ENCODE measurements around the gene CEP350.

The CEP350 gene

DNA sequence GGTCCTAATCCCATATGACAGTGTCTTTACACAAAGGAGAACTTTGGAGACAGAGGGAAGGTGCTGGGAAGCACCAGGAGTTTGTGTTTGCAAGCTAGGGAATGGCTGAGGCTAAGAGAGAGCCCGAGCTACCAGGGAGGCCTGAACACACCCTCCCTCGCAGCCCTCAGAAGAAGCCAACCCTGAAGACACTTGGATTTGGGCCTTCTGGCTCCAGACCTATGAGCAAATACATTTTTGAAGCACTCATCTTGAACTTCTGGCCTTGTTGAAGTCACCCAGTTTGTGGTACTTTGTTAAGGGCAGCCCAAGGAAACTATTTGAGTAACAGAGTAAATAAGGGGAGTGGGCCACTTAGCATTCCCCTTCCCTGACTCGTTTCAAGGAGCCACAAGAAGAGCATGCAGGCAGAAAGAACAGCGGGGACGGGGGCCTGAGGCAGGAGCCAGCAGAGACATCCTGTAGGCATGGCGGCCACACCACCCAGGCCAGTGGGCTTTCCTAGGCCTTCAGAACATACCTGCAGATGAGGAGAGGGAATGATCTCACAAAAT lies 186.8 kb downstream of the CEP350 start:
- DNase-seq (ENCODE audit: extremely low spot score) = no peak
- TF ChIP-seq, protein P1, sequence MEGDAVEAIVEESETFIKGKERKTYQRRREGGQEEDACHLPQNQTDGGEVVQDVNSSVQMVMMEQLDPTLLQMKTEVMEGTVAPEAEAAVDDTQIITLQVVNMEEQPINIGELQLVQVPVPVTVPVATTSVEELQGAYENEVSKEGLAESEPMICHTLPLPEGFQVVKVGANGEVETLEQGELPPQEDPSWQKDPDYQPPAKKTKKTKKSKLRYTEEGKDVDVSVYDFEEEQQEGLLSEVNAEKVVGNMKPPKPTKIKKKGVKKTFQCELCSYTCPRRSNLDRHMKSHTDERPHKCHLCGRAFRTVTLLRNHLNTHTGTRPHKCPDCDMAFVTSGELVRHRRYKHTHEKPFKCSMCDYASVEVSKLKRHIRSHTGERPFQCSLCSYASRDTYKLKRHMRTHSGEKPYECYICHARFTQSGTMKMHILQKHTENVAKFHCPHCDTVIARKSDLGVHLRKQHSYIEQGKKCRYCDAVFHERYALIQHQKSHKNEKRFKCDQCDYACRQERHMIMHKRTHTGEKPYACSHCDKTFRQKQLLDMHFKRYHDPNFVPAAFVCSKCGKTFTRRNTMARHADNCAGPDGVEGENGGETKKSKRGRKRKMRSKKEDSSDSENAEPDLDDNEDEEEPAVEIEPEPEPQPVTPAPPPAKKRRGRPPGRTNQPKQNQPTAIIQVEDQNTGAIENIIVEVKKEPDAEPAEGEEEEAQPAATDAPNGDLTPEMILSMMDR (IDR thresholded peaks at IDR 0.05; ENCODE audit: control extremely low read depth, extremely low read depth, low read depth, missing control alignments) = no peak
- CTCF ChIA-PET = no interaction called here
- POLR2A ChIA-PET = no interaction called here

GRCh38 chr1:180143359-180143758 lies 188.7 kb downstream of the CEP350 start:
- ChIA-PET CTCF (interaction anchor here (1.1 to 1.5 kb wide), 2 partner anchors 16 to 328 kb away, joined by 3 to 4 read pairs; no protein-coding TSS in a partner anchor), POLR2A (no interaction called here)
- DNase-seq (ENCODE audit: extremely low spot score) = no peak
- TF ChIP-seq, protein P1 (IDR thresholded peaks at IDR 0.05; ENCODE audit: control extremely low read depth, extremely low read depth, low read depth, missing control alignments) = no peak

DNA sequence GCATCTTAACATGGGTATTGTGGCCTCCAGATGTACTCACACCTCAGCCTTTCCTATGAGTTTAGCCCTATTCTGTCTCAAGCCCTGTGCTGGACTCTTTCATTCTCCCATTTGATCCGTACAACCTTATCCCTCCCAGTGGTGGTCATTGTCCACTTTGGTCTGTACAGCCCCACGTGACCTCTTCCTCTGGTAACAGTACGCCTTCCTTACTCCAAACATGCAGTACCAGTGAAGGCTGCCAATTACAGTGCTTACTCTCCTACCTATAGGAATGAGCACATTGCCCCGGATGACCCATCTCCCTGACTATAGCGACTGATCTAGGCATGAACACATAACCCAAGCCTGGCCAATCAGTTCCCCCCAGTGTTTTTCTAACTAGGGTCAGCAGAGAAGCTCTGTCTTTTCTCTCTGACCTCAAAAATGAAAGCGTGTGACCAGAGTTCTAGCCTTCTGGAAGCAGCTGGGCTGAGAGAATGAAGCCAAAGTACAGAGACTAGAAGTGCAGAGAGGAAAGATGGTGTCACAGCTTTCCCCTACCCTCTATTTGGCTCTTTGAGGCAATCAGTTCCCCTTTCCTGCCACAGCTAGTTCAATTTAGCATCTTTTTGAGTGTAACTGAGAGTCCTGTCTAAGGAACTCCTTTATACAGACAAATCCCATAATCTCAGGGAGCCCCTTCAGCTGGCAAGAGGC lies 190.2 kb downstream of the CEP350 start:
- ChIA-PET CTCF (interaction anchor here (0.8 to 1.6 kb wide), 9 partner anchors 10 to 330 kb away, joined by 3 to 5 read pairs (median 4); partner anchors contain the start of gene QSOX1), POLR2A (no interaction called here)
- TF ChIP-seq, protein P1 (IDR thresholded peaks at IDR 0.05; ENCODE audit: control extremely low read depth, extremely low read depth, low read depth, missing control alignments) = no peak

DNA sequence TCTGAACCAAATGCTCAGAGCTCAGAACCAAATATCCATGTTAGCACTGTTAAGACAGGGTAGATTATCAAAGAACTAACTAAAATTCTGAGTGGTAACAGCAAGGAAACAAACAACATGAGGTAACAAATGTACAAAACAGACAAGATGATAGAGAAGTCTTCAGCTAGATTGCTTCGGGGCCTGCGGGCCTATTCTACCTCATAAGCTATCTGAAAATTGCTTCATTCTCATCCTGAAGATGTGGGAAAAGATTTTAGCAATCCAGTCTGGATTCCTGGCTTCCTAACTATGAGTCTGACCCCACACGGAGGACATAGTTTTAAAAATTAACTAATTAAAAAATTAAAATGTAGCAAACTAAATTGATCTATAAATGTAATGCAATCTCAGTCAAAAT lies 190.8 kb downstream of the CEP350 start:
- TF ChIP-seq, protein P1 (IDR thresholded peaks at IDR 0.05; ENCODE audit: control extremely low read depth, extremely low read depth, low read depth, missing control alignments) = no peak
- DNase-seq (ENCODE audit: extremely low spot score) = no peak
- CTCF ChIA-PET = interaction anchor here (0.8 to 1.6 kb wide), 8 partner anchors 9 to 331 kb away, joined by 3 to 5 read pairs (median 4); partner anchors contain the start of gene QSOX1
- POLR2A ChIA-PET = no interaction called here

More for the DNA sequence above, 190.2 kb downstream of the CEP350 start:
- no peak for DNase-seq (ENCODE audit: extremely low spot score)

DNA sequence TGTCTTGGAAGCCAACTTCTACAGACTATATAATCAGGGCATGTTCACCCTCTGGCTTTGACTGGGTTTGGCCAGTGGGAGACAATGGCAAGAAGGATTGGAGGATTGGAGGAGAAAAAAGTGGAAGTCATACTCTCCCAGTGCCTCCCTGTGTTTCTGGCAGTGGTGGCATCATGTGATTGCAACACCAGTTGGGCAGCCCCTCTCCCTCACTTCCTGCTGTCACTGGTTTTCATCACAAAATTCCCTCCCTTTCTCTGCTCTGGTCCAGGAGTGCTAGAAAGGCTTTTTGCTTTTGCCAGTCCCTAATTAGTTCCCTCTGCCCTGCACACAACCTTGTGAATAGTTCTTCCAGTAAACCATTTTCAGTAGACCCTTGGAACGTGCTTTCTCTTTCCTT lies 196.4 kb downstream of the CEP350 start:
- ChIA-PET CTCF (no interaction called here), POLR2A (no interaction called here)
- no peak for DNase-seq (ENCODE audit: extremely low spot score)
- TF ChIP-seq, protein P1 (IDR thresholded peaks at IDR 0.05; ENCODE audit: control extremely low read depth, extremely low read depth, low read depth, missing control alignments) = no peak

DNA sequence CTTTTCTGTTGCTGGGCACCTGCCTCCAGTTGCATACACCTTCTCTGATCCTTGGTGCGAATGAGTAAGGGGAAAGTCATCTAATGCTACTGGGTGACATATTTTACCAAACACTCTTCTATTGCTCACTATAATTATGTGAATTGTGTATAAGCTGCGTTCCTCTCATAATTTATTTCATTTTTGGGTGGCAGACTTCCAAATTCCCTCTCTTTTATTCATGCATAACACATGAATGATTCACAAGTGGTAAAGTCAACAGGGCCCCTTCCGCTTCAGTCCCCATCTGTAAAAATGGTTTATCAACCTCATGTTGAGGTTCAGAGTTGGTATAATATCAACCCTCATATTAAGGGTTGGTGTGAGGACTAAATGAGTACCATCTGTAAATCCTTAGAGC lies 196.9 kb downstream of the CEP350 start:
- POLR2A ChIA-PET = no interaction called here
- DNase-seq (ENCODE audit: extremely low spot score) = no peak
- TF ChIP-seq, protein P1 (IDR thresholded peaks at IDR 0.05; ENCODE audit: control extremely low read depth, extremely low read depth, low read depth, missing control alignments) = no peak
- CTCF ChIA-PET = no interaction called here

Data from GM10248 (cell line).